ENCODE data around the gene PHF12.
"Not testable (repeated sequence)": the region's sequence is repeated elsewhere in the genome, so short reads cannot be mapped to it uniquely, and the experiment has no call there.

Gene PHF12

DNA sequence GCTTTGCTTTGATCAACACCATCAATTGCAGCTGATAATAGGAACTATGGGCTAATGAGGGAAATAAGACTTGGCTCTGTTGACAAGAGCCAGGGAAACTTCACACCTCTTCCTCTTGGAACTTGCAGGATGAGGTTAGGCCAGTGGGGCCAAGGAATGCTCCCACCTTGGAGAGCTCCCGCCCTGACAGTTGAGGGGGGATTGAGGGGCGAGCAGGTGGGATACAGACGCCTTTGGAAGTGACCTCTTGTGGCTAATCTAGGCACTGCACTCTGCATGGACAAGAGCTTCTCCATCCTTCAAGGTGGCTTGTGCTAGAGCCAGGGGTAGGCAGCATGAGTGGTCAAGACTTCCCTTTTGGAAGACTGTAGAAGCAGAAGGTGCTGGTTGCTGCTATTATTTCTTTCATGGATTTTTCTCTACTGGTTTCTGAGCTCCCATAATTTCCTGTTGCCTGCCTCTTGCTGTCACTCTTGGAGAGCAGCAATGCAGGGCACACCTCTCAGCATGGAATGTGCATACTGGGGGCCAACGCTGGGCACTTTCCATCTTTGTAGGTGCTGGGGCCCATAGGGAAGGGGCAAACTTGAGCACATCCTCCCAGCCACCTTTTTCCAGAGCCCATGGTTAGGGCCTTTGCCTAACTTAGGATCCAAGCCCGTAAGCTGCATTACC is 2.3 kb upstream of the PHF12 start:
- DNase-seq, result no peak

- DNase-seq, result peak; percentile 100
These were observed 965 bp upstream of the PHF12 start for GRCh38 chr17:28951991-28952975.

DNA sequence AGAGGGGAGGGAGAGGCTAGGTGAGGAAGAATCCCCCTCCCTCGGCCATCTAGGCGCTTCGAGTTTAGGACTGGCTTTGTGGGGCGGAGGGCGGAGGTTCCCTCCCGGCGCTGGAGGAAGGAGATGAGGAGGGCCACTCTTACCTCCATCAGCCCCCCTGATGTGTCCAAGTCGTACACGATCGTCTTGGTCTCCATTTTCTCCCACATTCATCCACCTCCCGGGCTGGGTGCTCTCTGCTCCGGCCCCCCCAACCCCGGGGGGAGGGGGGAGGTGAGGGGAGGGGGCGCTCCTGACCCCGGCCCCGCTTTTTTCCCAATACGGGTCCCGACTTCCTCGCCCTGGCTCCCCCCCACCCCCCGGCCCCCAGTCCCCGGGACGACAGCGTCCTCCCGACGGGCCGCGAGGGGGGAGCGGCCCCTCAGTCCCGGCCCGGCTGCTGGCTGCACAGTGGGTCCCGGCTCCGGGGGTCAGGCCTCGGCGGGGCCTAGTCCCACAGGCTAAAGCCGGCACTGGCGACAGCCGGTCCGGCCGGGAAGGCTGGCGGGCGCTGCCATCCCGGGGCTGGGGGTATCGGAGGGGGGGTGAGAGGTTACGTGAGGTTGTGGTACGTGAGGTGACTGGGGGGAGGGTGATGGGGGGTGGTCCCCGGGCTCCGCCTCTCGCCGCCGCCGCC is 428 bp downstream of the PHF12 start:
- no peak for DNase-seq

DNA sequence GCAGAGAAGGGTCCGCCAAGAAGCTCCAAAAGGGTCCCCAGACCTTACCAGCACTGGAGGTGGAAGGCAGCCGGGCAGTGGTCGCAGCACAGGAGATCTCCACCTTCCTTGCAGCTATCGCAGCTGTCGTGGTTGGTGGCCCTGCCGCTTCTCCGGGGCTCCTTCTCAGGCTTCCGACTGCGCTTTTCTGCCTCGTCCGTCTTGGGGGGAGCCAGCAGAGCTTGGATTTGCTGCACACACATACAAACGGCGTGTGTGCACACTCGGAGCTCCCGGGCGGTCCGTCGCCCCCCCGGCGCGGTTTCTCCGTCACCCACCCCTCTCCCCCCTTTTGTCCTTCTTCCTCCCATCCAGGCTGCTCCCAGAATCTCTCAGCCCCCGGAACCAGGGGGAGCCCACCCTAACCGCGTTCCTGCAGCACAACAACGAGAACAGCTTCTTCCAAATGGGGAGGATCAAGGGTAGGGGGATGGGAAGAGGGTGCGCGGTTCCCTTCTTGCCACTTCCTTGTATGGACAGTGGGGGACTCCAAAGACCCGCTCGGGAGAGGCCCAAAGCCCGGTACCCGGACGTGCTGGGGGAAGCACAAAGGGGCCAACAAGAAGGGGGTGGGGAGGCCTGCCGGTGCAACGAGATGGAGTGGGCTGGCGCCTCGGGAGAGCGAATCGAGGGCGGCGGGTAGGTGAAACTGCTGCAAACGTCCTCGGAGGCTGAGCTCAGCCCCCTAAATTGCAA is 1.1 kb downstream of the PHF12 start:
- no peak for DNase-seq

- DNase-seq, result no peak
These were observed 1.9 kb downstream of the PHF12 start for GRCh38 chr17:28949185-28950016.

DNA sequence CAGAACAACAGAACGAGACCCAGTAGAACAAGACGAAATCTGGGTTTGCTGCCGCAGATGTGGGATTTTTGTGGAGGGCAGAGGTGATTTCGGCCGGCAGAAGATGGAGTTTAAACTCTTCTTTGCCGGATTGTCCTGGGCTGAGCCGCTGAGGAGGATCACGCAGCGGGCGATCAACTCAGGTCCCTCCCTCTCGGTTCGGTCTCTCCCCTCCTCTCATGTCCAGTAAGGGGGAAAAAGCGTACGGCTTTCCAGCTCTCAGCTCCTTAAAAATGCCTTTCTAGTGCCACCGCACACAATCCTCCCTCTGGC is 2.5 kb downstream of the PHF12 start:
- DNase-seq, result no peak

DNA sequence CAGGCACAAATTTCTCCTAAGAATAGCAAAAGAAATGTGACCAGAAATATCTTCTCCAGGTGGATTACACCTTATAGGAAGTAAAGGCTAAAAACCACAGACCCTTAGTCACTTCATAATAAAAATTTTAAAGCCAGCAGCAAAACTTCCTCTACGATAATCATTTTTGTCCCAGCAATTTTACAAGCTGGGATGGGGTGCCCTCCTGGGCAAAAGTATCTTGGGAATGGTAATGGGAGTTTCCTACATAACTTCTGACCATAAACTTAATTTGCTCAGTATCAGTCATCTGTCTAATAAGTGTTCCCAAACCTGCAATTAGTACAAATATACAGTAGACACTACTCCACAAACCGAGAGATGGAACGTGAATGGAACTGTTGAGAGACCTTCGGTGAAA is 3.0 kb downstream of the PHF12 start:
- DNase-seq, result no peak

- DNase-seq, result no peak
These were observed 3.7 kb downstream of the PHF12 start for GRCh38 chr17:28947639-28948038.

DNA sequence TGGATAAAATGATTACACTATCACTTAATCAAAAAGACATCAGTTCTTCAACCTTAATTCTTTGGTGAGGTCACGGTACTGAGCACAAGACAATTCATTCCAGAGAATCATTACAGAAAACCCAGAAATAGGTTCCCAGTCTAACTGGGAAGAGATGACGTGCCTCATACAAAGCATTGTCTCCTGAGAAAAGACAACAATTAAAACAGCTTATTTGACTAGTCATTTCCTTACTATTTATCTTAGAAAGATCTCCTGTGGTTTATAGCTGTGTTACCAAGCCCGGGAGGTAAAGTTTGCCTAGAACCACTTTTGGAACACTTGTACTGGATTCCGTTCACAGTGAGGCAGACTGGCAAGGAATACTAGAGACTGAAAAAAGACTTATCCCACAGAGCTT is 5.1 kb downstream of the PHF12 start:
- DNase-seq, result no peak

- no peak for DNase-seq
These were observed 6.2 kb downstream of the PHF12 start for GRCh38 chr17:28944862-28945741.

- no peak for DNase-seq
These were observed 7.0 kb downstream of the PHF12 start for GRCh38 chr17:28944343-28944742.

- no peak for DNase-seq
These were observed 8.4 kb downstream of the PHF12 start for GRCh38 chr17:28942925-28943324.

DNA sequence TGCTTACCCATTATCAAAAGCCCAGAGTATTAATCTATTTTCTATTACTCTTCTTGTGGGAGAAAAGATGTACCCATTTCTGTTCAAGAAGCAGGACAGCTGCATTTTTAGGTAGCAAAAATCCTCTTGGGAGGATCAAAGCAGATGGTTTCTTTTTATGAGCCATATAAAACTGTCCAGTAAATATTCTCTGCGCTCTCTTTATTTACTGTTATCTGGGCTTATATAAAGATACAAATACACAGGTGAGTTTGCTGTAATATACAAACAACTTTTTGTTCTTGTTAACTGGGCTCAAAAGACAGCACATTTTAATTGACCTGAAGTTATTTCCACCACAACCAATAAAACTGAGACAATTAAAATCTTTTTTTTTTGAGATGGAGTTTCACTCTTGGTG is 10.1 kb downstream of the PHF12 start:
- DNase-seq, result no peak

DNA sequence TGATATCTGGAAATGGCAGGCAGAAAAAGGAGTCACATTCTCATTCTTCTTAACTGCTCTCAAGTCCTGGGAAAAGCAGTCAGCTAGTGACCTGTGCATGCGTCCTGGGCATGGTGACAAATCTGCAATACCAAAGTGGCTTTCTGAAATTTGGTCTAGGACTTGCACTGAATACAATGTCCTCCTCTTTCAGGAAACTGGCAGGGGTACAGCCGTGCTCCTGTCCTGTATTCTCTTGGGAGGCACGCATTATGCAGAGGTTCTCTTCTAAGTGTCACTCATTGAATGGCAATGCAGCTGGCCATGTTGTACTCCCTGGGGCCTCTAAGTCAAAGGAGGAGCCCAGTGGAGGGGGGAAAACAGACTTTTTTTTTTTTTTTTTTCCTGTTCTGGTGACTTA is 10.6 kb downstream of the PHF12 start:
- DNase-seq, result no peak

DNA sequence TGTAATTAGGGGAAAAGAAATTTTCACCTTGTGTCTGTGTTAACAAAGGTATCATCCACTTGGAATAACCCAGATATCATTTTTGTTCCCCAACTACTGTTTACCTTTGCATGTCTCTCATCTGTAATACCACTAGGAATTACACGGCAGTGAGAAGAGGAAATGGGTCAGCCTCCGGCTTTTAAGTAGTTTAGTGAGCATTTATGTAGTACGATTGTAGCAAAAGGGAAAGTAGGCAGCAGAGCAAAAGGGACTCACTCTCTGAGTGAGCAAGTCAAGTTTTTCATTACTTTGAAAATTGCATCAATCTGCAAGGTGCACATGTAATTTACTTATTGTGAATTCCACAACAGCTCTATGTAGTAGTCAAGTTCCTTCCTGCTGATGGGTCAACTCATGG is 11.2 kb downstream of the PHF12 start:
- DNase-seq, result no peak

DNA sequence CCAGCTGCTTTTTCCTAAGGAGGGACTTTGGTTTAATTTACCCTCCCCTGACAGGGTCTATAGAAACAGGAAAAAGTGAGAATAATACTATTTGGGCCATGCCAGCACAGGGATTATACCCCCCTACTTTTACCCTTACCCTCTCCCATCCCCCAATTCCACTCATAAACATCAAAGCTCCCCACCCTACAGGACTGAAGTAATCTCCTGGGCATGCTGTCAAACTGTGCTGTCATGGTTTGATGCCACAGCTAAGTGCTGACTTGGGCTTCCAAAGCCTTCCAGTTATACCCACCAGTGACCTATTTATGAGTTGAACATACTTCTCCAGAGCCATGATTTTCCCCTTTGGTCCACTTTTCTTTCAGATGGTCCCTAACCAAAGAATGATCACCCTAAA is 12.8 kb downstream of the PHF12 start:
- DNase-seq, result no peak

GRCh38 chr17:28937044-28937729 is 14.1 kb downstream of the PHF12 start:
- DNase-seq, result no peak

DNA sequence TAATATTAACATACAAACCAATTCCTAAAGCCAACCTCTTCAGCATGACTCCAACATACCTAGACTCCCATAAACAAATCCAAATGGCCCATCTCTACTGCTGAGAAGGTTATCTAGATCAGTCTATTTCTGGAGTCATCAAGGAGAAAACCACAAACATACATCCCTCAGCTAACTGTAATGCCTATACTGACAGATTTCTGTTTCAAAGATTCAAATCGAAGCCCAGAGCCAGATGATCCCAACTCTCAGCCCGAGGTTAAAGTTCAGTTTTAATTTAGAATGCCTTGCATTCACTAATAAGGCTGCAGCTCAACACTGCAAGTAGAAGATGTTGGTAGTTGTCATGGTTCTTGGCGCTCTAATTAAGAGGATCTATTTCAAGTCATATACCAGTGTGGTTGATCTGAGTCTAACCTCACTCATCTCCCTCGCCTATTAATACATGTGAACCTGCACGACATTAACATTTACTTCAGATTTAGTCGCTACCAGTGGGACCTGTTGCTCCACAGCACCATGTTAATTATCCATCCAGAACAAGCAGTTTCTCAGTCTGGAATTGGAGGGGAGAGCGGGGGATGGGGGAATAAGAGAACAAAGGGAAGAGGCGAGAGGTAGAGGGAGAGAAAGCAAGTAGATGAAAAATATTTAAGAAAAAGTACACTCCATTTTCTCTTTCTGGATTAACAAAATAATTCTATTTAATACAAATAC is 15.4 kb downstream of the PHF12 start:
- DNase-seq, result no peak

DNA sequence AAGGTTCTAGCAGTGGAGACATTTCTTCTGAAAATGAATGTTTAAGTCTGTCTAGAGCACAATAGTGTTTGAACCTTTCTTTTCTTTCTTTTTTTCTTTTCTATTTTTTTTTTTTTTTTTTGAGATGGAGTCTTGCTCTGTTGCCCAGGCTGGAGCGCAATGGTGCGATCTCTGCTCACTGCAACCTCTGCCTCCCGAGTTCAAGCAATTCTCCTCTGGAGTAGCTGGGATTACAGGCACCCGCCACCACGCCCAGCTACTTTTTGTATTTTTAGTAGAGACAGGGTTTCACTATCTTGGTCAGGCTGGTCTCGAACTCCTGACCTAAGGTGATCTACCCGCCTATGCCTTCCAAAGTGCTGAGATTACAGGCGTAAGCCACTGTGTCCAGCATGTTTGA is 16.8 kb downstream of the PHF12 start:
- not testable (repeated sequence) for DNase-seq

DNA sequence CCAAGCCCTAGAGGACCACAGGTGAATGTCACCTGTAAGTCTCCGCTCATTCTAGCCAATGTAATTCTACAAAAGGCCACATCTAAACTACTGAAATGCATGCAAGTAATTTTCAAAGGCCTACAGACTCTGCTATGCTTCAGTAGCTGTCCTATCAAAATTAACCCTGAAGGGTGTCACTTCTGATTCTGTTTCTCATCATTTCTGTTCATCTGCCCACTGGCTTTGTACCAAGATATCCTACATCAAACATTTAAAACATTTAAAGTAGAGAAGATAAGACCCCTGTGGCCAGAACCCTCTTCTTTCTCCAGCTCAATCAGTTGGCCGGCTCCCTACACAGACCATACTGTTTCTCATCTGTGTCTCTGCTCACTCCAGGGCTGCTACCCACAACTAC is 21.5 kb downstream of the PHF12 start:
- no peak for DNase-seq

Measured in SIG-M5 (cell line).